K562 (cell line): ENCODE measurements around the gene HIVEP3. TPM values are rescaled to one million over a fixed set of nuclear protein-coding genes. Genes with fewer than 3 reads are reported as not detected.

Experiments used
- ATAC-seq: fragments of 200-7000 bp; cut with Tn5 transposase; 3 replicates; pipeline ENCODE4 v1.9.1; 2020; ENCODE audit warnings: moderate library complexity
- BruUV-seq: library from RNA; stranded (reverse); fragments of 400-500 nt; replicated peaks from 2 replicates; lab custom pipeline; 2021; lab: Mats Ljungman, UMichigan
- CTCF ChIA-PET: fragments of 300-600 bp; formaldehyde crosslinking; extraction: SDS; loops from one replicate; lab custom pipeline; 2021; ENCODE audit warnings: low intra/inter-chr PET ratio; lab: Yijun Ruan, JAX
- POLR2A ChIA-PET: fragments of 300-600, 350-650 bp; sonication (Branson Sonifier 250); formaldehyde crosslinking; extraction: SDS; loops from one replicate; lab custom pipeline; 2021; ENCODE audit warnings: antibody characterized with exemption, inconsistent platforms; lab: Yijun Ruan, JAX
- DNase-seq, 4 experiments: peaks; one replicate each; pipeline versions ENCODE4 v3.0.0 to v3.0.0-alpha.2; 2011 to 2018; ENCODE audit warnings: low spot score in 3 of 4, mixed read lengths in 3 of 4; ENCODE audit errors: extremely low read depth in 1 of 4
- FAIRE-seq: peaks from 2 replicates; lab custom pipeline; 2011; peaks lifted over from hg19 to GRCh38; lab: Jason Lieb, UNC
- H2AFZ ChIP-seq: 2 replicates; pipeline ENCODE4 v1.6.0; 2011; ENCODE audit warnings: low read depth, low read length, control low read depth, inconsistent platforms
- H3K27ac ChIP-seq: fragments of 200-600 bp; 3 replicates; pipeline ENCODE4 v1.8.0; 2011; ENCODE audit warnings: low read depth, mild to moderate bottlenecking, control low read depth, inconsistent platforms, low read length, moderate library complexity, mixed read lengths; ENCODE audit errors: extremely low read depth
- H3K27me3 ChIP-seq, 2 experiments: fragments of 300-600 bp in 1 of 2; 2 replicates in 1 of 2; 3 replicates in 1 of 2; pipeline versions ENCODE4 v1.6.0 to v1.8.0; 2011; ENCODE audit warnings: inconsistent platforms in 2 of 2, low read length in 2 of 2, mild to moderate bottlenecking in 1 of 2, mixed read lengths in 1 of 2, moderate library complexity in 1 of 2; ENCODE audit not compliant: control insufficient read depth in 2 of 2, insufficient read depth in 2 of 2
- H3K36me3 ChIP-seq: fragments of 300-600 bp; 3 replicates; pipeline ENCODE4 v1.8.0; 2011; ENCODE audit warnings: mild to moderate bottlenecking, low read length, inconsistent platforms; ENCODE audit not compliant: control insufficient read depth, insufficient read depth
- H3K4me1 ChIP-seq, 2 experiments: fragments of 200-600 bp in 1 of 2; replicated peaks in 1 of 2; 2 replicates in 1 of 2; 3 replicates in 1 of 2; pipeline versions ENCODE4 v1.5.1 to v1.8.0; 2011; ENCODE audit warnings: inconsistent platforms in 2 of 2, low read length in 2 of 2, mild to moderate bottlenecking in 1 of 2, mixed read lengths in 1 of 2, moderate library complexity in 1 of 2; ENCODE audit not compliant: control insufficient read depth in 2 of 2, insufficient read depth in 2 of 2
- H3K4me2 ChIP-seq: 2 replicates; pipeline ENCODE4 v1.6.1; 2011; ENCODE audit warnings: low read length, control low read depth, inconsistent platforms, mixed read lengths; ENCODE audit not compliant: insufficient read depth
- H3K4me3 ChIP-seq: fragments of 200-600 bp; sonication (generic), shearing (Covaris generic); 2 replicates; pipeline ENCODE4 v1.5.1; 2016; ENCODE audit warnings: control low read depth, inconsistent platforms
- H3K79me2 ChIP-seq: fragments of 200-600 bp; 3 replicates; pipeline ENCODE4 v1.8.0; 2011; ENCODE audit warnings: low read length, inconsistent platforms; ENCODE audit not compliant: control insufficient read depth, insufficient read depth
- H3K9ac ChIP-seq, 2 experiments: 2 replicates each; pipeline versions ENCODE4 v1.6.0 to v1.6.1; 2011; ENCODE audit warnings: low read depth in 2 of 2, low read length in 2 of 2, control low read depth in 1 of 2, inconsistent platforms in 1 of 2, mild to moderate bottlenecking in 1 of 2, mixed read lengths in 1 of 2; ENCODE audit not compliant: insufficient read depth in 1 of 2
- H3K9me1 ChIP-seq: one replicate; pipeline ENCODE4 v1.6.0; 2011; ENCODE audit warnings: inconsistent platforms, mild to moderate bottlenecking, low read length, moderate library complexity; ENCODE audit not compliant: control insufficient read depth, insufficient read depth
- H3K9me3 ChIP-seq: replicated peaks from 2 replicates; pipeline ENCODE4 v1.5.1; 2011; ENCODE audit warnings: low read depth, low read length, inconsistent platforms; ENCODE audit not compliant: control insufficient read depth, insufficient read depth
- H4K20me1 ChIP-seq: replicated peaks from 2 replicates; pipeline ENCODE4 v1.6.1; 2011; ENCODE audit warnings: low read length, inconsistent platforms, mixed read lengths; ENCODE audit not compliant: control insufficient read depth, insufficient read depth
- BRF1 ChIP-seq: IDR thresholded peaks from 3 replicates; pipeline ENCODE4 v1.6.1; 2011; ENCODE audit warnings: borderline replicate concordance, mild to moderate bottlenecking; ENCODE audit not compliant: insufficient read length; ENCODE audit errors: extremely low read depth
- CHD1 ChIP-seq: fragments of 200-600 bp; sonication (generic); IDR thresholded peaks from one replicate; pipeline ENCODE4 v1.6.1; 2012; ENCODE audit warnings: mild to moderate bottlenecking, moderate library complexity, low read length, inconsistent platforms
- E2F5 ChIP-seq: sonication (generic); formaldehyde crosslinking; IDR thresholded peaks from 2 replicates; pipeline ENCODE4 v1.8.0; 2022; ENCODE audit warnings: mild to moderate bottlenecking, missing genetic modification reagents
- ESRRA ChIP-seq: fragments of 450-650 bp; IDR thresholded peaks from 2 replicates; pipeline ENCODE4 v1.6.1; 2014; ENCODE audit warnings: low read depth, mild to moderate bottlenecking, moderate library complexity, borderline replicate concordance
- LEF1 ChIP-seq: fragments of 450-650 bp; IDR thresholded peaks from 2 replicates; pipeline ENCODE4 v1.6.1; 2016; ENCODE audit warnings: mild to moderate bottlenecking
- NELFE ChIP-seq: IDR thresholded peaks from 2 replicates; pipeline ENCODE4 v1.6.1; 2011; ENCODE audit warnings: mild to moderate bottlenecking; ENCODE audit not compliant: insufficient read depth, insufficient read length
- PHF8 ChIP-seq: fragments of 200-600 bp; sonication (generic); IDR thresholded peaks from 2 replicates; pipeline ENCODE4 v1.6.1; 2012; ENCODE audit warnings: mixed run types, mild to moderate bottlenecking, inconsistent platforms, low read length, moderate library complexity, borderline replicate concordance
- RBFOX2 ChIP-seq: fragments of 200-400 bp; formaldehyde crosslinking; IDR thresholded peaks from 2 replicates; pipeline ENCODE4 v1.6.1; 2017; ENCODE audit warnings: low read depth, mild to moderate bottlenecking, low read length, moderate library complexity
- RBM15 ChIP-seq: fragments of 200-400 bp; formaldehyde crosslinking; IDR thresholded peaks from 2 replicates; pipeline ENCODE4 v1.6.1; 2018; ENCODE audit warnings: mild to moderate bottlenecking, low read length, moderate library complexity; ENCODE audit not compliant: insufficient read depth
- STAG1 ChIP-seq: sonication (generic); formaldehyde crosslinking; IDR thresholded peaks from 2 replicates; pipeline ENCODE4 v1.5.0; 2020; ENCODE audit warnings: missing genetic modification reagents, borderline replicate concordance
- ZBTB8A ChIP-seq: fragments of 450-650 bp; IDR thresholded peaks from 2 replicates; pipeline ENCODE4 v1.6.1; 2018; ENCODE audit warnings: mild to moderate bottlenecking, moderate library complexity; ENCODE audit not compliant: partially characterized antibody
- ZNF124 ChIP-seq: sonication (generic); formaldehyde crosslinking; IDR thresholded peaks from 2 replicates; pipeline ENCODE4 v1.8.1; 2022; ENCODE audit warnings: missing genetic modification reagents
- ZNF431 ChIP-seq: sonication (generic); formaldehyde crosslinking; IDR thresholded peaks from 2 replicates; pipeline ENCODE4 v1.8.0; 2022; ENCODE audit warnings: mild to moderate bottlenecking, missing genetic modification reagents
- ZNF584 ChIP-seq: fragments of 200-800 bp; sonication (Bioruptor generic); IDR thresholded peaks from 2 replicates; pipeline ENCODE4 v1.6.1; 2016; ENCODE audit warnings: low read depth, mild to moderate bottlenecking, missing genetic modification characterization, missing compliant biosample characterization
- ZNF655 ChIP-seq: fragments of 250-450 bp; sonication (Bioruptor Pico); IDR thresholded peaks from 2 replicates; pipeline ENCODE4 v1.5.0; 2021
- ZNF707 ChIP-seq: fragments of 250-450 bp; sonication (Bioruptor Pico); conservative IDR thresholded peaks from 2 replicates; pipeline ENCODE4 v1.8.0; 2022; ENCODE audit warnings: inconsistent platforms, mild to moderate bottlenecking, moderate library complexity
- ZNF764 ChIP-seq: fragments of 250-450 bp; sonication (Bioruptor Pico); IDR thresholded peaks from 2 replicates; pipeline ENCODE4 v1.4.0; 2020; ENCODE audit warnings: low read depth, mild to moderate bottlenecking, moderate library complexity
- WGBS: fragments of 100-300 bp; shearing (Covaris generic); methylation state at CpG from one replicate; pipeline ENCODE4 v1.1.6; 2016; ENCODE audit warnings: low coverage, mixed read lengths; ENCODE audit not compliant: insufficient coverage; ENCODE audit errors: missing lambda C conversion rate; 5-methylcytosine and 5-hydroxymethylcytosine counted together
- in situ Hi-C: fragments of 300-500 bp; cut with MboI; formaldehyde crosslinking; loops from 4 replicates; pipeline ENCODE4 v1.15.0; 2018; ENCODE audit warnings: inconsistent platforms, mixed read lengths
- intact Hi-C: fragments of 100-400 bp; cut with micrococcal nuclease; formaldehyde crosslinking; loops from 2 replicates; pipeline ENCODE4 v1.14.2; 2022
- polyA plus RNA-seq, 8 experiments: library from polyadenylated mRNA; depleted of rRNA in 4 of 8; stranded (reverse) in 5 of 8; unstranded in 3 of 8; fragments of >200 nt; fragmentation: Nextera tagmentation in 2 of 8; fragmentation: Illumina TruSeq in 1 of 8; extraction: Ambion mirVana in 2 of 8; extraction: Trizol in 1 of 8; gene quantifications; 2 replicates each; pipeline versions ENCODE4 v1.2.1 to v1.2.3, GENCODE V29; 2011 to 2014; ENCODE audit warnings: inconsistent platforms in 1 of 8, missing spikeins in 1 of 8
- total RNA-seq, 7 experiments: library from RNA; depleted of rRNA in 6 of 7; stranded (reverse); fragments of >200 nt in 6 of 7; fragmentation: Illumina TruSeq in 2 of 7; extraction: Trizol in 2 of 7; gene quantifications; 2 replicates each; pipeline versions ENCODE4 v1.2.1 to v1.2.3, GENCODE V29; 2011 to 2021; ENCODE audit warnings: low replicate concordance in 1 of 7
- TF ChIP-seq, protein P1 (sequence below), 2 experiments: fragments of 150-350 bp in 1 of 2; IDR thresholded peaks; 2 replicates each; pipeline ENCODE4 v1.6.1; 2012 to 2016; ENCODE audit warnings: low read depth in 2 of 2, low read length in 2 of 2, mild to moderate bottlenecking in 1 of 2, moderate library complexity in 1 of 2

Gene HIVEP3
- total and polyA plus RNA-seq, 9 of the 15 experiments (the other 6 are each of a cell fraction or from before 2014, with no cell fraction given): 0.09 to 0.58 (median 0.34) TPM; not detected in 1

DNA sequence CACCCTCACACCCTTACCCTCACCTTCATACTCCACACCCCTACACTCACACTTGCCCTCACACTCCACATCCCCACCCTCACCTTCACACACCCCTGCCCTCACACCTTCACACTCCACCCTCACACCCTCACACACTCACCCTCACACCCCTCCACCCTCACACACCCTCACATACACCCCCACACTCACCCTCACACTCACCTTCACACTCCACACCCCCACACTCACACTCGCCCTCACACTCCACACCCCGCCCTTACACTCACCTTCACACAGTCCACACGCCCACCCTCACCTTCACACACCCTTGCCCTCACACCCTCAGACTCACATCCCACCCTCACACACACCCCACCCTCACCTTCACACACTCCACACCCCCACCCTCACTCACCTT lies 390.6 kb downstream of the HIVEP3 start:
- no peak overlapping the region for H3K9ac ChIP-seq
- H2AFZ ChIP-seq: no peak overlapping the region
- POLR2A ChIA-PET: no interaction called here
- peaks cover 0 to 22% of the 10 kb centered on the region in 2 experiments; a peak in 2 of 5 replicates for H3K27me3 ChIP-seq
- no peaks in the 10 kb centered on the region; the same call in 1 of the 2 replicates for H3K9me3 ChIP-seq
- CTCF ChIA-PET: no interaction called here
- no peaks in the 10 kb centered on the region for H4K20me1 ChIP-seq
- no peaks in the 10 kb centered on the region for H3K36me3 ChIP-seq
- H3K79me2 ChIP-seq: no peaks in the 10 kb centered on the region
- 10% methylated on average over 2 of the region's 3 CpGs for WGBS
- no peak overlapping the region for H3K4me3 ChIP-seq
- H3K4me1 ChIP-seq: no peaks in the 10 kb centered on the region
- no peaks in the 10 kb centered on the region for H3K9me1 ChIP-seq
- TF ChIP-seq STAG1 (CRISPR knock-in tag) (no peak), ZNF707 (no peak), RBM15 (no peak), LEF1 (no peak), BRF1 (no peak), ZNF655 (CRISPR knock-in tag) (no peak), NELFE (no peak), ESRRA (no peak), ZNF124 (CRISPR knock-in tag) (no peak), ZNF431 (CRISPR knock-in tag) (no peak), E2F5 (CRISPR knock-in tag) (no peak), CHD1 (no peak), ZNF764 (CRISPR knock-in tag) (no peak), RBFOX2 (no peak), PHF8 (no peak), ZNF584 (CRISPR knock-in tag) (no peak), ZBTB8A (no peak)
- TF ChIP-seq, protein P1, sequence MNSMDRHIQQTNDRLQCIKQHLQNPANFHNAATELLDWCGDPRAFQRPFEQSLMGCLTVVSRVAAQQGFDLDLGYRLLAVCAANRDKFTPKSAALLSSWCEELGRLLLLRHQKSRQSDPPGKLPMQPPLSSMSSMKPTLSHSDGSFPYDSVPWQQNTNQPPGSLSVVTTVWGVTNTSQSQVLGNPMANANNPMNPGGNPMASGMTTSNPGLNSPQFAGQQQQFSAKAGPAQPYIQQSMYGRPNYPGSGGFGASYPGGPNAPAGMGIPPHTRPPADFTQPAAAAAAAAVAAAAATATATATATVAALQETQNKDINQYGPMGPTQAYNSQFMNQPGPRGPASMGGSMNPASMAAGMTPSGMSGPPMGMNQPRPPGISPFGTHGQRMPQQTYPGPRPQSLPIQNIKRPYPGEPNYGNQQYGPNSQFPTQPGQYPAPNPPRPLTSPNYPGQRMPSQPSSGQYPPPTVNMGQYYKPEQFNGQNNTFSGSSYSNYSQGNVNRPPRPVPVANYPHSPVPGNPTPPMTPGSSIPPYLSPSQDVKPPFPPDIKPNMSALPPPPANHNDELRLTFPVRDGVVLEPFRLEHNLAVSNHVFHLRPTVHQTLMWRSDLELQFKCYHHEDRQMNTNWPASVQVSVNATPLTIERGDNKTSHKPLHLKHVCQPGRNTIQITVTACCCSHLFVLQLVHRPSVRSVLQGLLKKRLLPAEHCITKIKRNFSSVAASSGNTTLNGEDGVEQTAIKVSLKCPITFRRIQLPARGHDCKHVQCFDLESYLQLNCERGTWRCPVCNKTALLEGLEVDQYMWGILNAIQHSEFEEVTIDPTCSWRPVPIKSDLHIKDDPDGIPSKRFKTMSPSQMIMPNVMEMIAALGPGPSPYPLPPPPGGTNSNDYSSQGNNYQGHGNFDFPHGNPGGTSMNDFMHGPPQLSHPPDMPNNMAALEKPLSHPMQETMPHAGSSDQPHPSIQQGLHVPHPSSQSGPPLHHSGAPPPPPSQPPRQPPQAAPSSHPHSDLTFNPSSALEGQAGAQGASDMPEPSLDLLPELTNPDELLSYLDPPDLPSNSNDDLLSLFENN (IDR thresholded peaks at IDR 0.05; ENCODE audit: low read depth in 2 of 2, low read length in 2 of 2): no peak
- TF ChIP-seq, all 486 proteins: peak for 0
- no peak for ATAC-seq
- in situ Hi-C loops: no loop called here
- no peak for DNase-seq
- intact Hi-C loops: no loop called here
- Histone ChIP-seq H3K27ac (no peak overlapping the region), H3K4me2 (no peak overlapping the region)
- FAIRE-seq: no peak
- BruUV-seq: no TSS peak
